Measurements from ENCODE around the gene WDTC1. TPM values are rescaled to one million over a fixed set of nuclear protein-coding genes. Genes with fewer than 3 reads are reported as not detected.

The WDTC1 gene
- total RNA-seq, 1 experiment from 2014 or later, result 20.9 TPM

DNA sequence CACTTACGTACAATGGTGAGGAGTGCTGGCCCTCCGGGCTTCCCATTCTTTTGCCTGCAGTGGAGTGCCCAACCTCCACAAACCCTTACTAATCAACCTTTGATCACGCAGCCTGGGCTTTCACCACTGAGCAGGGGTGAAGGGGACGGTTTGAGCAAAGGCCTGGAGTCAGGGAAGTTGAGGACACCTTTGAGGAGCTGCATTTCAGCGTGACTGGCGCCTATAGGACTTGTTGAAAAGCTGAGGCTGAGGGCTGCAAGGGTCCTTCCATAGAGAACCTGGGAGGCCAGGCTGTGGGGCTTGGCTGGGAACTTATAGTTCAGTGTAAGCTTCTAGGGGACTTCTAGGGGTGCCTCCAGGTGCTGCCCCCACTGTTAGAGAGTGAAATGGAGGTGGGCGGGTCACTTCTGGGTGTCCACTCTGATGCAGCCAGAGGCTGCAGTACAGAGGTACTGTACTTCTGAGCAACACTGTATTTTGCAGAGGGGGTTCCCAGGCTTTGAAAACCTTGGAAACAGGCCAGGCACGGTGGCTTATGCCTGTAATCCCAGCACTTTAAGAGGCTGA is 117.2 kb downstream of the WDTC1 start:
- POLR2A ChIA-PET (ENCODE audit: low non-redundant PET), result interaction anchor here (0.6 kb wide), 1 partner anchor 11 kb away, joined by 5 read pairs; no protein-coding TSS in a partner anchor
- no peak overlapping the region for H3K27ac ChIP-seq (ENCODE audit: low read depth, low read length, poor library complexity, severe bottlenecking)
- CTCF ChIA-PET, result no interaction called here

DNA sequence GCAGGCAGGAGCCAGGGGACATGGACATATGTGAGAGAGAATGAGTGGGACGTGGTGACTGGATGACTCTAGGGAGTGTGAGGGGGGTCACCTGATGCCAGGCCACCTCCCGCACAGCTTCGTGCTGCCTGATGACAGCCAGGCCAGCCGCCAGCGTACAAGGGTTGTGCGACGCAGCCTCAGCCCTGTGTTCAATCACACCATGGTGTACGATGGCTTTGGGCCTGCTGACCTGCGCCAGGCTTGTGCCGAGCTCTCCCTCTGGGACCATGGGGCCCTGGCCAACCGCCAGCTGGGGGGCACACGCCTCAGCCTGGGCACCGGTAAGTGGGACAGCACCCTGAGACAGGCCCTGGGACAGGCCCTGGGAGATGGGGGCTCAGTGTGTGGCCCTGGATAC is 118.7 kb downstream of the WDTC1 start:
- no peak overlapping the region for H3K27ac ChIP-seq (ENCODE audit: low read depth, low read length, poor library complexity, severe bottlenecking)
- no TSS peak for BruUV-seq (replicated peaks)
- DNase-seq (ENCODE audit: low spot score), result no peak
- H3K36me3 ChIP-seq (ENCODE audit: insufficient read depth, low read length, poor library complexity, severe bottlenecking), result no peaks in the 10 kb centered on the region
- no peak overlapping the region for H3K4me3 ChIP-seq (ENCODE audit: low read depth, low read length, poor library complexity, severe bottlenecking)
- TF ChIP-seq, protein P1, sequence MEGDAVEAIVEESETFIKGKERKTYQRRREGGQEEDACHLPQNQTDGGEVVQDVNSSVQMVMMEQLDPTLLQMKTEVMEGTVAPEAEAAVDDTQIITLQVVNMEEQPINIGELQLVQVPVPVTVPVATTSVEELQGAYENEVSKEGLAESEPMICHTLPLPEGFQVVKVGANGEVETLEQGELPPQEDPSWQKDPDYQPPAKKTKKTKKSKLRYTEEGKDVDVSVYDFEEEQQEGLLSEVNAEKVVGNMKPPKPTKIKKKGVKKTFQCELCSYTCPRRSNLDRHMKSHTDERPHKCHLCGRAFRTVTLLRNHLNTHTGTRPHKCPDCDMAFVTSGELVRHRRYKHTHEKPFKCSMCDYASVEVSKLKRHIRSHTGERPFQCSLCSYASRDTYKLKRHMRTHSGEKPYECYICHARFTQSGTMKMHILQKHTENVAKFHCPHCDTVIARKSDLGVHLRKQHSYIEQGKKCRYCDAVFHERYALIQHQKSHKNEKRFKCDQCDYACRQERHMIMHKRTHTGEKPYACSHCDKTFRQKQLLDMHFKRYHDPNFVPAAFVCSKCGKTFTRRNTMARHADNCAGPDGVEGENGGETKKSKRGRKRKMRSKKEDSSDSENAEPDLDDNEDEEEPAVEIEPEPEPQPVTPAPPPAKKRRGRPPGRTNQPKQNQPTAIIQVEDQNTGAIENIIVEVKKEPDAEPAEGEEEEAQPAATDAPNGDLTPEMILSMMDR (conservative IDR thresholded peaks at IDR 0.05; ENCODE audit: low read depth, low read length), result no peak
- TF ChIP-seq EZH2 (IDR thresholded peaks at IDR 0.05; ENCODE audit: borderline replicate concordance, low read depth, low read length, poor library complexity, severe bottlenecking), result no peak
- no peaks in the 10 kb centered on the region for H3K4me1 ChIP-seq (ENCODE audit: insufficient read depth, low read length, poor library complexity, severe bottlenecking)
- ChIA-PET POLR2A (ENCODE audit: low non-redundant PET) (no interaction called here), CTCF (no interaction called here)
- no peaks in the 10 kb centered on the region for H3K9me3 ChIP-seq (ENCODE audit: low read depth, low read length, poor library complexity, severe bottlenecking)
- intact Hi-C loops (cut with micrococcal nuclease; ENCODE audit: unreplicated experiment), result no loop called here
- H3K27me3 ChIP-seq (replicated peaks; ENCODE audit: insufficient read depth, low read depth, low read length, poor library complexity), result no peaks in the 10 kb centered on the region

More for the DNA sequence above, 117.2 kb downstream of the WDTC1 start:
- no peaks in the 10 kb centered on the region for H3K36me3 ChIP-seq (ENCODE audit: insufficient read depth, low read length, poor library complexity, severe bottlenecking)
- H3K9me3 ChIP-seq (ENCODE audit: low read depth, low read length, poor library complexity, severe bottlenecking), result no peaks in the 10 kb centered on the region
- intact Hi-C loops (cut with micrococcal nuclease; ENCODE audit: unreplicated experiment), result no loop called here
- H3K4me3 ChIP-seq (ENCODE audit: low read depth, low read length, poor library complexity, severe bottlenecking), result no peak overlapping the region
- no TSS peak for BruUV-seq (replicated peaks)
- H3K27me3 ChIP-seq (replicated peaks; ENCODE audit: insufficient read depth, low read depth, low read length, poor library complexity), result no peaks in the 10 kb centered on the region
- H3K4me1 ChIP-seq (ENCODE audit: insufficient read depth, low read length, poor library complexity, severe bottlenecking), result no peaks in the 10 kb centered on the region
- TF ChIP-seq, protein P1 (conservative IDR thresholded peaks at IDR 0.05; ENCODE audit: low read depth, low read length), result no peak
- TF ChIP-seq EZH2 (IDR thresholded peaks at IDR 0.05; ENCODE audit: borderline replicate concordance, low read depth, low read length, poor library complexity, severe bottlenecking), result no peak
- no peak for DNase-seq (ENCODE audit: low spot score)

DNA sequence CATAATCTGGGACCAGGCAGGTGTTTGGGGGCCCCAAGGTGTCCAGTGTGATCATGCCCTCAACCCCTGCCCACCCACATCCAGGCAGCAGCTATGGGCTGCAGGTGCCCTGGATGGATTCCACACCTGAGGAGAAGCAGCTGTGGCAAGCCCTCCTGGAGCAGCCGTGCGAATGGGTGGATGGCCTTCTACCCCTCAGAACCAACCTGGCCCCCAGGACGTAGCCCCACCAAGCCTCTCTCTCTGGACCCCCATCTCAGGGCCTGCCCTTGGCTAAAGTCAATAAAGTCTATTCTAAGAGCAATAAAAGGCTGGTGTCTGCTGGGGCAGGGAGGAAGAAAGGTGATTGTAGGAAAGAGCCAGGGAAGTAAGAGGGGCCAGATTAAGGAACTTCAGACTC is 119.2 kb downstream of the WDTC1 start:
- ChIA-PET POLR2A (ENCODE audit: low non-redundant PET) (no interaction called here), CTCF (no interaction called here)
- intact Hi-C loops (cut with micrococcal nuclease; ENCODE audit: unreplicated experiment), result no loop called here
- Histone ChIP-seq H3K4me3 (ENCODE audit: low read depth, low read length, poor library complexity, severe bottlenecking) (no peak overlapping the region), H3K36me3 (ENCODE audit: insufficient read depth, low read length, poor library complexity, severe bottlenecking) (no peaks in the 10 kb centered on the region), H3K27ac (ENCODE audit: low read depth, low read length, poor library complexity, severe bottlenecking) (no peak overlapping the region), H3K27me3 (replicated peaks; ENCODE audit: insufficient read depth, low read depth, low read length, poor library complexity) (no peaks in the 10 kb centered on the region), H3K9me3 (ENCODE audit: low read depth, low read length, poor library complexity, severe bottlenecking) (no peaks in the 10 kb centered on the region), H3K4me1 (ENCODE audit: insufficient read depth, low read length, poor library complexity, severe bottlenecking) (no peaks in the 10 kb centered on the region)
- no peak for DNase-seq (ENCODE audit: low spot score)
- no TSS peak for BruUV-seq (replicated peaks)
- no peak for TF ChIP-seq EZH2 (IDR thresholded peaks at IDR 0.05; ENCODE audit: borderline replicate concordance, low read depth, low read length, poor library complexity, severe bottlenecking)
- TF ChIP-seq, protein P1 (conservative IDR thresholded peaks at IDR 0.05; ENCODE audit: low read depth, low read length), result no peak

All from A673 (cell line).